ENCODE data around the gene RASGRP4.

Gene RASGRP4

GRCh38 chr19:38388349-38389100, 37.5 kb downstream of the RASGRP4 start, which contains the start of gene SPRED3:
TSS of gene SPRED3 (plus strand) at chr19:38388697. CDS start at chr19:38390303, 1,606 bp downstream.
- no peak for DNase-seq

GRCh38 chr19:38387550-38388348, 38.3 kb downstream of the RASGRP4 start, which contains the start of gene GGN:
TSS of gene GGN (minus strand) at chr19:38388034. CDS start at chr19:38387261, 773 bp downstream.
- DNase-seq: peak; percentile 73

- DNase-seq: no peak
Measured at GRCh38 chr19:38386971-38387549, 39.0 kb downstream of the RASGRP4 start.

- no peak for DNase-seq
Measured at GRCh38 chr19:38386300-38386970, 39.6 kb downstream of the RASGRP4 start.

- DNase-seq: no peak
Measured at GRCh38 chr19:38385804-38386257, 40.2 kb downstream of the RASGRP4 start.

GRCh38 chr19:38385057-38385803, 40.8 kb downstream of the RASGRP4 start:
- DNase-seq: no peak

- no peak for DNase-seq
Measured at GRCh38 chr19:38384209-38385027, 41.6 kb downstream of the RASGRP4 start.

GRCh38 chr19:38383743-38384142, 42.3 kb downstream of the RASGRP4 start:
- no peak for DNase-seq

GRCh38 chr19:38383184-38383583, 42.8 kb downstream of the RASGRP4 start:
- no peak for DNase-seq

GRCh38 chr19:38381138-38381537, 44.9 kb downstream of the RASGRP4 start:
- no peak for DNase-seq

GRCh38 chr19:38378866-38379265, 47.2 kb downstream of the RASGRP4 start:
- DNase-seq: no peak

GRCh38 chr19:38377052-38377451, 49.0 kb downstream of the RASGRP4 start:
- no peak for DNase-seq

- DNase-seq: no peak
Measured at GRCh38 chr19:38376576-38376975, 49.4 kb downstream of the RASGRP4 start.

- no peak for DNase-seq
Measured at GRCh38 chr19:38375748-38376147, 50.3 kb downstream of the RASGRP4 start.

GRCh38 chr19:38375098-38375493, 50.9 kb downstream of the RASGRP4 start:
- DNase-seq: no peak

GRCh38 chr19:38374332-38375097, 51.5 kb downstream of the RASGRP4 start, which contains the start of gene PSMD8:
TSS of gene PSMD8 (plus strand) at chr19:38374571. CDS start at chr19:38374602, 31 bp downstream.
- peak; percentile 100 for DNase-seq

- DNase-seq: no peak
Measured at GRCh38 chr19:38373907-38374331, 52.1 kb downstream of the RASGRP4 start.

GRCh38 chr19:38371081-38371480, 54.9 kb downstream of the RASGRP4 start:
- no peak for DNase-seq

- DNase-seq: no peak
Measured at GRCh38 chr19:38370299-38370698, 55.7 kb downstream of the RASGRP4 start.

- DNase-seq: no peak
Measured at GRCh38 chr19:38369584-38369983, 56.4 kb downstream of the RASGRP4 start.

Measured in midbrain (tissue), 1 donor.